ENCODE data around the gene PTPRN2.

DNA sequence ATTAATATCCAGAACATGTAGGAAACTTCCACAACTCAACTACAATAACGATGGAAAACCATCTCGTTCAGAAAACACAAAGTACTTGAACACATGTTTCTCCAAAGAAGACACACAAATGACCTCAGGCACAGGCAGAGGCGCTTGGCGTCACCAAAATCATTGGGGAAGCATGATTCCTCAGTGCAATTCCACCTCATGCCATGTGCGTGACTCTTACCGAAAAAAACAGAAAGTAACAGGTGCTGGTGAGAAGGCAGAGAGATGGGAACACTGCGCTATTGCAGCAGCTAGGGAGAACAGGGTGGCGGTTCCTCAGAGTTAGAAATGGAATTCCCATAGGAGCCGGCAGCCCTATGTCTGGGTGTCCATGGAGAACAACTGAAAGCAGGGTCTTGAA lies 860.9 kb downstream of the PTPRN2 start:
- TF ChIP-seq EGR1 (IDR thresholded peaks at IDR 0.05; ENCODE audit: low read depth) (no peak), POLR2AphosphoS5 (IDR thresholded peaks at IDR 0.05; ENCODE audit: low read depth, low read length) (no peak)
- TF ChIP-seq, protein P1, sequence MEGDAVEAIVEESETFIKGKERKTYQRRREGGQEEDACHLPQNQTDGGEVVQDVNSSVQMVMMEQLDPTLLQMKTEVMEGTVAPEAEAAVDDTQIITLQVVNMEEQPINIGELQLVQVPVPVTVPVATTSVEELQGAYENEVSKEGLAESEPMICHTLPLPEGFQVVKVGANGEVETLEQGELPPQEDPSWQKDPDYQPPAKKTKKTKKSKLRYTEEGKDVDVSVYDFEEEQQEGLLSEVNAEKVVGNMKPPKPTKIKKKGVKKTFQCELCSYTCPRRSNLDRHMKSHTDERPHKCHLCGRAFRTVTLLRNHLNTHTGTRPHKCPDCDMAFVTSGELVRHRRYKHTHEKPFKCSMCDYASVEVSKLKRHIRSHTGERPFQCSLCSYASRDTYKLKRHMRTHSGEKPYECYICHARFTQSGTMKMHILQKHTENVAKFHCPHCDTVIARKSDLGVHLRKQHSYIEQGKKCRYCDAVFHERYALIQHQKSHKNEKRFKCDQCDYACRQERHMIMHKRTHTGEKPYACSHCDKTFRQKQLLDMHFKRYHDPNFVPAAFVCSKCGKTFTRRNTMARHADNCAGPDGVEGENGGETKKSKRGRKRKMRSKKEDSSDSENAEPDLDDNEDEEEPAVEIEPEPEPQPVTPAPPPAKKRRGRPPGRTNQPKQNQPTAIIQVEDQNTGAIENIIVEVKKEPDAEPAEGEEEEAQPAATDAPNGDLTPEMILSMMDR (IDR thresholded peaks at IDR 0.05 in 2 of 3, conservative IDR thresholded peaks at IDR 0.05 in 1 of 3; ENCODE audit: borderline replicate concordance in 1 of 3, insufficient read depth in 1 of 3, low read depth in 2 of 3, low read length in 2 of 3), result no peak
